Endothelial cell (in vitro differentiated cells): ENCODE data around the gene STIM2. TPM values are rescaled to one million over a fixed set of nuclear protein-coding genes. Genes with fewer than 3 reads are reported as not detected.

Source experiments
- DNase-seq: peaks from one replicate; pipeline ENCODE4 v3.0.0; 2021; ENCODE audit warnings: low spot score
- H3K27ac Mint-ChIP-seq: one replicate; pipeline ENCODE4 v1.8.0; 2021; ENCODE audit warnings: mixed read lengths, inconsistent platforms; ENCODE audit not compliant: unreplicated experiment
- H3K27me3 Mint-ChIP-seq: one replicate; pipeline ENCODE4 v1.8.0; 2021; ENCODE audit warnings: mild to moderate bottlenecking, moderate library complexity, mixed read lengths, inconsistent platforms; ENCODE audit not compliant: unreplicated experiment
- H3K36me3 Mint-ChIP-seq: one replicate; pipeline ENCODE4 v1.8.0; 2021; ENCODE audit warnings: mild to moderate bottlenecking, low read depth, mixed read lengths, inconsistent platforms; ENCODE audit not compliant: unreplicated experiment
- H3K4me1 Mint-ChIP-seq: one replicate; pipeline ENCODE4 v1.8.0; 2021; ENCODE audit warnings: mild to moderate bottlenecking, mixed read lengths, inconsistent platforms; ENCODE audit not compliant: unreplicated experiment
- H3K4me3 Mint-ChIP-seq: one replicate; pipeline ENCODE4 v1.8.0; 2021; ENCODE audit warnings: mild to moderate bottlenecking, mixed read lengths, inconsistent platforms; ENCODE audit not compliant: unreplicated experiment
- H3K9me3 Mint-ChIP-seq: one replicate; pipeline ENCODE4 v1.8.0; 2021; ENCODE audit warnings: mixed read lengths, inconsistent platforms; ENCODE audit not compliant: unreplicated experiment
- total RNA-seq: library from RNA; stranded (reverse); fragmentation: NEBNext Ultra II Directional; extraction: Animal tissue kit (Norgen Biotek cat#: 25700); gene quantifications from one replicate; pipeline ENCODE4 v1.2.1, GENCODE V29; 2021; ENCODE audit not compliant: unreplicated experiment
- TF ChIP-seq, protein P1 (sequence below): fragments of 200-600 bp; sonication (generic); IDR thresholded peaks from one replicate; pipeline ENCODE4 v1.5.0; 2021; ENCODE audit warnings: antibody characterized with exemption; ENCODE audit not compliant: unreplicated experiment

Gene STIM2
- total RNA-seq, 1 donor from 2014 or later: 65.7 TPM

DNA sequence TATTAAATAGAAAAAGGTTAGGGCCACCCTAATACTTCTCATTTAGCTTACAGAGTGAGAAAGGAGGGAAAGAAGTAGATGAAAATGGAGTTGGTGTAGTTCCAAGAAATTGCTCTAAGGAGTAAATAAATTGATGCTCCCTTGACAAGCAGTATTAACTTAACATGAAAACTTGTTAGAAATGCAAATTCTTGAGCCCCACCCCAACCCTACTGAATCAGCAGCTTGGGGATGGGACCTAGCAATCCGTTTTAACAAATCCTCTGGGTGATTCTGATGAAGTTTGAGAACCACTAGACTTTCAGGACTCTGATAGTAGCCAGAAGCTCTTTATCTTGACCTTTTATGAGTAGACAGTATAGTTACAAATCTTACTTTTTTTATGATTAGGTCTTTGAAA, 74.8 kb downstream of the STIM2 start:
- TF ChIP-seq, protein P1, sequence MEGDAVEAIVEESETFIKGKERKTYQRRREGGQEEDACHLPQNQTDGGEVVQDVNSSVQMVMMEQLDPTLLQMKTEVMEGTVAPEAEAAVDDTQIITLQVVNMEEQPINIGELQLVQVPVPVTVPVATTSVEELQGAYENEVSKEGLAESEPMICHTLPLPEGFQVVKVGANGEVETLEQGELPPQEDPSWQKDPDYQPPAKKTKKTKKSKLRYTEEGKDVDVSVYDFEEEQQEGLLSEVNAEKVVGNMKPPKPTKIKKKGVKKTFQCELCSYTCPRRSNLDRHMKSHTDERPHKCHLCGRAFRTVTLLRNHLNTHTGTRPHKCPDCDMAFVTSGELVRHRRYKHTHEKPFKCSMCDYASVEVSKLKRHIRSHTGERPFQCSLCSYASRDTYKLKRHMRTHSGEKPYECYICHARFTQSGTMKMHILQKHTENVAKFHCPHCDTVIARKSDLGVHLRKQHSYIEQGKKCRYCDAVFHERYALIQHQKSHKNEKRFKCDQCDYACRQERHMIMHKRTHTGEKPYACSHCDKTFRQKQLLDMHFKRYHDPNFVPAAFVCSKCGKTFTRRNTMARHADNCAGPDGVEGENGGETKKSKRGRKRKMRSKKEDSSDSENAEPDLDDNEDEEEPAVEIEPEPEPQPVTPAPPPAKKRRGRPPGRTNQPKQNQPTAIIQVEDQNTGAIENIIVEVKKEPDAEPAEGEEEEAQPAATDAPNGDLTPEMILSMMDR: no peak
- no peaks in the 10 kb centered on the region for H3K9me3 Mint-ChIP-seq
- H3K4me3 Mint-ChIP-seq: no peak overlapping the region
- H3K4me1 Mint-ChIP-seq: peaks cover 15% of the 10 kb centered on the region
- no peak for DNase-seq
- no peaks in the 10 kb centered on the region for H3K36me3 Mint-ChIP-seq
- H3K27me3 Mint-ChIP-seq: no peaks in the 10 kb centered on the region
- H3K27ac Mint-ChIP-seq: no peak overlapping the region

DNA sequence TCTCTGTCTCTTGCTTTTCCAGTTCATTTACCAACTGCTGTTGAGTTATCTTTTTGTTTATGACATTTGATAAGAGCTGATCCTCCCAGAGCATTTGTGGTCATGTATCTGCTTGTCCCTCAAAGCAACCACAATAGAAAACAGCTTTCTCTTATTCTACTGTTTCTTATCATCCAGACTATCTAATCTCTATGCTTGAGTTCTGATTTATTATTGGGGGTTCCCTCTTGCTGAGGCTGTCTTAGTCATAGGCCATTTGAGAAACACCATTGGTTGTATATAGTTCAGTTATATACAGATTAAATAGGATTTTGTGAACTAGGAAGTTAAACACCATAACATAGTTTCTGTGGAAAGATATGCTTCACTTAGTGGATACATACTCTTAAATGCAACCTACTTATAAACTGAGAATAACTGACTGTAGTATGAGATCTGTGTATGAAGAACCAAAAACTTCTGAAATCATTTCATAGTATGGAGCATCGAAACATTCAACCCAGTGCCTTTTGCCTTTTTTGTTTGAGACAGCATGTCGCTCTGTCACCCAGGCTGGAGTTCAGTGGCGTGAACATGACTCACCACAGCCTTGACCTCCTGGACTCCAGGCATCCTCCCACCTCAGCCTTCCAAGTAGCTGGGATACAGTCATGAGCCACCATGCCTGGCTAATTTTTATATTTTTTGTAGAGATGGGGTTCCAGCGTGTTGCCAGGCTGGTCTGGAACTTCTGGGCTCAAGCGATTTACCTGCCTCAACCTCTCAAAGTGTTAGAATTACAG, 75.8 kb downstream of the STIM2 start:
- H3K27me3 Mint-ChIP-seq: no peaks in the 10 kb centered on the region
- H3K9me3 Mint-ChIP-seq: no peaks in the 10 kb centered on the region
- H3K4me1 Mint-ChIP-seq: peaks cover 25% of the 10 kb centered on the region
- DNase-seq: no peak
- no peaks in the 10 kb centered on the region for H3K36me3 Mint-ChIP-seq
- no peak overlapping the region for H3K4me3 Mint-ChIP-seq
- H3K27ac Mint-ChIP-seq: no peak overlapping the region
- TF ChIP-seq, protein P1: no peak

DNA sequence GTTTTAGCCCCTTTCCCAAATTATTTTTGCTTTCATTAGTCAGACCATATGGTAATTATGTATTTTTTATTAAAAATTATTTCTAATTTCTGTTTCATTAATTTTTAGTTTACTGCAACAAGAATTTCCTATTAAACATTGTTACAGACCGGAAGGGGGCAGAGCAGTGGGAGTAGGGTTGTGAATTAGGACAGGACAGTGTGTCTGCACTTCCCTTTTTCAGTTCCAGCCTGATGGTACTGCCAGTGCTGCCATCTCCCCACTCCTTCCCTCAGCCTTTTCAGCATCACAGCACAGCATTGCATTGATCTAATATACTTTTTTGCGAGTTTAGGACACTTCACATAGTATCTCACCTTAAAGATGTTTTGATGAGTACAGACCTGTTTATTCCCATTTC, 76.5 kb downstream of the STIM2 start:
- Mint-ChIP-seq H3K9me3 (no peaks in the 10 kb centered on the region), H3K4me3 (no peak overlapping the region), H3K27me3 (no peaks in the 10 kb centered on the region), H3K36me3 (no peaks in the 10 kb centered on the region), H3K4me1 (peaks cover 26% of the 10 kb centered on the region), H3K27ac (no peak overlapping the region)
- TF ChIP-seq, protein P1: no peak
- no peak for DNase-seq

DNA sequence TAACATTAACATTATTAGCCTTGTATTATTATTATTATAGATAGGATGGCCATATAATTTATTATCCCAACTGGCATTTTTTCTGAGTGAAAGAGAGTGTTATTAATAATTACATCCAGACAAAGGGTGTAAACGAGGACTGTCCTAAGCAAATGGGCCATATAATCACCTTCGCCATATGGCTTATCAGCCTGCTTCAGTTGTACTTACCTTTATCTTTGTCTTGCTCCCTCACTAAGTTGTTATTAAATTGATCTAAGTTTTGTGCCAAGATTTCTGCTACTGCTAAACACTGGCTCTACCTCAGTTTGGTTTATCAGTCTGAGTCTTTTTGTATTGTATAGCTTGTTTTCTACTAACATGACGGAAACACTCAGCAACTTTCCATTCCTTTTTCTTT, 76.9 kb downstream of the STIM2 start:
- Mint-ChIP-seq H3K27ac (no peak overlapping the region), H3K27me3 (no peaks in the 10 kb centered on the region), H3K36me3 (no peaks in the 10 kb centered on the region), H3K9me3 (no peaks in the 10 kb centered on the region), H3K4me1 (peaks cover 29% of the 10 kb centered on the region), H3K4me3 (no peak overlapping the region)
- TF ChIP-seq, protein P1: no peak
- DNase-seq: no peak

DNA sequence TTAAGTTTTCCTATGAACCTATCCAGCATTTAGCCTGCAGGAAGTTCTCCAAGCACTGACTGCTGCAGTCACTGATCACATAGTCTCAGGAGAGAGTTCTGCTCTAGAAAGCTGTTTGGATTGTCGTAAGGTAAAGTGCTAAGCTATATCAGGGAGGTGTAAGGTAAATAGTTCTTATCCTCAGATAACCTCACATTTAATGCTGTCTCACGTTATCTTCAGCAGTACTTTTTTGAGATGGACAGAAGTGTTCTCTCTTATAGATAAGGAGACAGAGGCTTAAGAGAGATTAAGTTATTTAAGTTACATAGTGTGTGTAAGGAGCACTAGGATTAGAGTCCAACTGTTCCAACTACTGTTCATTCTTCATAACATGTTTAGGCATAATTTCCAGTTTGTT, 77.9 kb downstream of the STIM2 start:
- TF ChIP-seq, protein P1: no peak
- H3K36me3 Mint-ChIP-seq: no peaks in the 10 kb centered on the region
- no peak overlapping the region for H3K27ac Mint-ChIP-seq
- no peaks in the 10 kb centered on the region for H3K27me3 Mint-ChIP-seq
- no peak overlapping the region for H3K4me3 Mint-ChIP-seq
- peaks cover 32% of the 10 kb centered on the region for H3K4me1 Mint-ChIP-seq
- no peak for DNase-seq
- H3K9me3 Mint-ChIP-seq: no peaks in the 10 kb centered on the region
